ENCODE measurements around the gene SAMSN1. TPM values are rescaled to one million over a fixed set of nuclear protein-coding genes. Genes with fewer than 3 reads are reported as not detected.

SAMSN1 gene
- polyA plus RNA-seq, 1 of the 3 experiments (the other 2 are of a cell fraction): not detected

DNA sequence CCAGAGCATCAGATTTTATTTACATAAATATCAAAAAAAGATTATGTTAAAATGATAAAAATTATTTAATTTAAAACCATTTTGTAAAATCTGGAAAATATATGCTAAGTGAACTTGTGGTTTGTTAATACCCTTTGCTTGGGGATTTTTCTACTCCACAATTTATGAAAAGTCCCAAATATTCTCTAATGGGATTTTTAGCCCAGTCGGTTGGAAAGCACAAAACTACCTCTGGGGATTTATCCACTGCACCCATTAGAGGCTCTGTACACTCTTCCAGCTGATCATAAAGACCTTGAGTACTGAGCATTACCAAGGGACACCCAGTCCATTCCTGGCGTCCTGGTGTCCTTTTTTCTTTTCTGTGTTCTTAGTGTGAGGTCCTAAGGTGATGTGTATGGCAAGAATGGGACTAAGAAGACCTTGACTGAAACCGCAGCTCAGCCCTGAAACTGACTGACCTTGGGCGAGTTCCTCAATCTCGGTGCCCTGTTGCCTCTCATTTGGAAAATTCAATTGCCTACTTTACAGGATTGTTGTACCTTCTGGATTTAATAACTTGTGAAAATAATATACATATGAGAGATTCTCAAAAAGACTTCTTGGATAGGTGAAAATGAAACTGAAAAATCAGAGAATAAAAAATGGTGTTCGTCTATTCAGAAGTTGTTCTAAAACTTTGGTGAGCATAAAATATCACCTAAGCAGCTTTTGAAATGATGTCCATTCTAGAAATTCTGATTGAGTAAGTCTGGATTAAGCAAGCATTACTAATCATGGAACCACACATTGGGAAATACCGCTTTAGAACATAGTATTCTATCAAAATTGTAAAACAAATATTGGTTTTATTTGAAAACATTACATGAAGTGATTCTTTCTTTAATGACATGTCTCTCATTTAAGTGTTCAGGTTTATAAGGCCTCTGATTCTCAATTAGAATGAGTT is 21.5 kb upstream of the SAMSN1 start:
- WGBS (ENCODE audit: low lambda C conversion rate): 2% methylated on average over 7 of the region's 7 CpGs
- no peak for TF ChIP-seq TAF1 (IDR thresholded peaks at IDR 0.05; ENCODE audit: borderline replicate concordance, low read depth, low read length)
- TF ChIP-seq, protein P1, sequence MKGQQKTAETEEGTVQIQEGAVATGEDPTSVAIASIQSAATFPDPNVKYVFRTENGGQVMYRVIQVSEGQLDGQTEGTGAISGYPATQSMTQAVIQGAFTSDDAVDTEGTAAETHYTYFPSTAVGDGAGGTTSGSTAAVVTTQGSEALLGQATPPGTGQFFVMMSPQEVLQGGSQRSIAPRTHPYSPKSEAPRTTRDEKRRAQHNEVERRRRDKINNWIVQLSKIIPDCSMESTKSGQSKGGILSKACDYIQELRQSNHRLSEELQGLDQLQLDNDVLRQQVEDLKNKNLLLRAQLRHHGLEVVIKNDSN (IDR thresholded peaks at IDR 0.05; ENCODE audit: borderline replicate concordance, low read depth): no peak
- TF ChIP-seq, protein P2, sequence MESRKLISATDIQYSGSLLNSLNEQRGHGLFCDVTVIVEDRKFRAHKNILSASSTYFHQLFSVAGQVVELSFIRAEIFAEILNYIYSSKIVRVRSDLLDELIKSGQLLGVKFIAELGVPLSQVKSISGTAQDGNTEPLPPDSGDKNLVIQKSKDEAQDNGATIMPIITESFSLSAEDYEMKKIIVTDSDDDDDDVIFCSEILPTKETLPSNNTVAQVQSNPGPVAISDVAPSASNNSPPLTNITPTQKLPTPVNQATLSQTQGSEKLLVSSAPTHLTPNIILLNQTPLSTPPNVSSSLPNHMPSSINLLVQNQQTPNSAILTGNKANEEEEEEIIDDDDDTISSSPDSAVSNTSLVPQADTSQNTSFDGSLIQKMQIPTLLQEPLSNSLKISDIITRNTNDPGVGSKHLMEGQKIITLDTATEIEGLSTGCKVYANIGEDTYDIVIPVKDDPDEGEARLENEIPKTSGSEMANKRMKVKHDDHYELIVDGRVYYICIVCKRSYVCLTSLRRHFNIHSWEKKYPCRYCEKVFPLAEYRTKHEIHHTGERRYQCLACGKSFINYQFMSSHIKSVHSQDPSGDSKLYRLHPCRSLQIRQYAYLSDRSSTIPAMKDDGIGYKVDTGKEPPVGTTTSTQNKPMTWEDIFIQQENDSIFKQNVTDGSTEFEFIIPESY (IDR thresholded peaks at IDR 0.05; ENCODE audit: borderline replicate concordance, low read depth): no peak
- TF ChIP-seq SIN3A (IDR thresholded peaks at IDR 0.05; ENCODE audit: borderline replicate concordance, low read depth, low read length): no peak
- no peak for TF ChIP-seq MAX (IDR thresholded peaks at IDR 0.05; ENCODE audit: low read depth)
- TF ChIP-seq JUND (IDR thresholded peaks at IDR 0.05): no peak
- TF ChIP-seq, protein P3, sequence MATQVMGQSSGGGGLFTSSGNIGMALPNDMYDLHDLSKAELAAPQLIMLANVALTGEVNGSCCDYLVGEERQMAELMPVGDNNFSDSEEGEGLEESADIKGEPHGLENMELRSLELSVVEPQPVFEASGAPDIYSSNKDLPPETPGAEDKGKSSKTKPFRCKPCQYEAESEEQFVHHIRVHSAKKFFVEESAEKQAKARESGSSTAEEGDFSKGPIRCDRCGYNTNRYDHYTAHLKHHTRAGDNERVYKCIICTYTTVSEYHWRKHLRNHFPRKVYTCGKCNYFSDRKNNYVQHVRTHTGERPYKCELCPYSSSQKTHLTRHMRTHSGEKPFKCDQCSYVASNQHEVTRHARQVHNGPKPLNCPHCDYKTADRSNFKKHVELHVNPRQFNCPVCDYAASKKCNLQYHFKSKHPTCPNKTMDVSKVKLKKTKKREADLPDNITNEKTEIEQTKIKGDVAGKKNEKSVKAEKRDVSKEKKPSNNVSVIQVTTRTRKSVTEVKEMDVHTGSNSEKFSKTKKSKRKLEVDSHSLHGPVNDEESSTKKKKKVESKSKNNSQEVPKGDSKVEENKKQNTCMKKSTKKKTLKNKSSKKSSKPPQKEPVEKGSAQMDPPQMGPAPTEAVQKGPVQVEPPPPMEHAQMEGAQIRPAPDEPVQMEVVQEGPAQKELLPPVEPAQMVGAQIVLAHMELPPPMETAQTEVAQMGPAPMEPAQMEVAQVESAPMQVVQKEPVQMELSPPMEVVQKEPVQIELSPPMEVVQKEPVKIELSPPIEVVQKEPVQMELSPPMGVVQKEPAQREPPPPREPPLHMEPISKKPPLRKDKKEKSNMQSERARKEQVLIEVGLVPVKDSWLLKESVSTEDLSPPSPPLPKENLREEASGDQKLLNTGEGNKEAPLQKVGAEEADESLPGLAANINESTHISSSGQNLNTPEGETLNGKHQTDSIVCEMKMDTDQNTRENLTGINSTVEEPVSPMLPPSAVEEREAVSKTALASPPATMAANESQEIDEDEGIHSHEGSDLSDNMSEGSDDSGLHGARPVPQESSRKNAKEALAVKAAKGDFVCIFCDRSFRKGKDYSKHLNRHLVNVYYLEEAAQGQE (IDR thresholded peaks at IDR 0.05; ENCODE audit: low read depth, low read length): no peak
- TF ChIP-seq GABPA (IDR thresholded peaks at IDR 0.05; ENCODE audit: low read depth): no peak
- TF ChIP-seq FOXJ3 (CRISPR knock-in tag; IDR thresholded peaks at IDR 0.05): no peak
- no peak for TF ChIP-seq FOXM1 (IDR thresholded peaks at IDR 0.05; ENCODE audit: low read depth)
- TF ChIP-seq RFX5 (IDR thresholded peaks at IDR 0.05; ENCODE audit: low read length): no peak
- no peak for TF ChIP-seq TCF12 (IDR thresholded peaks at IDR 0.05)
- TF ChIP-seq PBX3 (IDR thresholded peaks at IDR 0.05): no peak
- no peak for TF ChIP-seq GATA2 (CRISPR knock-in tag; IDR thresholded peaks at IDR 0.05)
- Histone ChIP-seq H3K9me3 (no peaks in the 10 kb centered on the region), H3K79me2 (ENCODE audit: insufficient read depth) (no peaks in the 10 kb centered on the region), H3K4me3 (ENCODE audit: low read depth in 2 of 2, low read length in 1 of 2) (no peak overlapping the region), H3F3A (replicated peaks; ENCODE audit: insufficient read depth) (no peaks in the 10 kb centered on the region), H4K20me1 (ENCODE audit: insufficient read depth) (no peaks in the 10 kb centered on the region), H3K27me3 (ENCODE audit: insufficient read depth) (no peaks in the 10 kb centered on the region), H3K9ac (no peak overlapping the region), H3K36me3 (replicated peaks in 1 of 2; ENCODE audit: control insufficient read depth in 1 of 2, insufficient read depth in 2 of 2, low read length in 1 of 2) (no peaks in the 10 kb centered on the region), H3K27ac (ENCODE audit: low read depth in 2 of 2, low read length in 1 of 2) (no peak overlapping the region), H3K9me2 (no peaks in the 10 kb centered on the region), H2AFZ (ENCODE audit: low read depth) (no peak overlapping the region), H3K4me1 (ENCODE audit: control insufficient read depth in 1 of 2, insufficient read depth in 2 of 2, low read depth in 1 of 2, low read length in 1 of 2) (no peaks in the 10 kb centered on the region), H3K4me2 (no peak overlapping the region)
- POLR2A ChIA-PET: no interaction called here
- DNase-seq: no peak
- CTCF ChIA-PET: interaction anchor here (1.1 kb wide), 1 partner anchor 12 kb away, joined by 3 read pairs; no protein-coding TSS in a partner anchor

Measured in SK-N-SH (cell line).